SKM-1 (cell line): Measurements from ENCODE around the gene SIX5.
A peak's percentile ranks its signal among the peaks of the same experiment; 100 is the strongest.
"Not testable (repeated sequence)": the region's sequence is repeated elsewhere in the genome, so short reads cannot be mapped to it uniquely, and the experiment has no call there.

Experiments used
- DNase-seq: peaks from one replicate; lab custom pipeline; 2025; ENCODE audit not compliant: unreplicated experiment; lab: John Stamatoyannopoulos, UW

SIX5 gene

GRCh38 chr19:45768984-45769782 lies at the start of gene SIX5:
SIX5 (minus strand) TSS chr19:45769252; CDS start chr19:45768844, 408 bp downstream.
- DNase-seq: no peak

GRCh38 chr19:45817725-45818301 lies 48.8 kb upstream of the SIX5 start:
- no peak for DNase-seq

- DNase-seq: peak; percentile 26
Observed at GRCh38 chr19:45817010-45817724, 48.1 kb upstream of the SIX5 start.

GRCh38 chr19:45816236-45817009 lies 47.4 kb upstream of the SIX5 start:
- no peak for DNase-seq

- DNase-seq: no peak
Observed at GRCh38 chr19:45815481-45816216, 46.6 kb upstream of the SIX5 start.

- DNase-seq: no peak
Observed at GRCh38 chr19:45814851-45815480, 45.9 kb upstream of the SIX5 start, which contains the start of gene RSPH6A. RSPH6A (minus strand) TSS chr19:45815308; CDS start chr19:45815176, 132 bp downstream.

- no peak for DNase-seq
Observed at GRCh38 chr19:45814166-45814780, 45.2 kb upstream of the SIX5 start.

GRCh38 chr19:45812297-45812696 lies 43.2 kb upstream of the SIX5 start:
- no peak for DNase-seq

- DNase-seq: no peak
Observed at GRCh38 chr19:45809643-45810159, 40.6 kb upstream of the SIX5 start.

GRCh38 chr19:45805719-45806118 lies 36.7 kb upstream of the SIX5 start:
- no peak for DNase-seq

GRCh38 chr19:45804959-45805230 lies 35.8 kb upstream of the SIX5 start:
- DNase-seq: no peak

- no peak for DNase-seq
Observed at GRCh38 chr19:45804140-45804958, 35.3 kb upstream of the SIX5 start.

- DNase-seq: no peak
Observed at GRCh38 chr19:45801603-45802175, 32.6 kb upstream of the SIX5 start.

GRCh38 chr19:45800070-45800553 lies 31.1 kb upstream of the SIX5 start:
- DNase-seq: no peak

GRCh38 chr19:45799541-45799940 lies 30.5 kb upstream of the SIX5 start:
- not testable (repeated sequence) for DNase-seq

GRCh38 chr19:45798995-45799517 lies 30.0 kb upstream of the SIX5 start:
- no peak for DNase-seq

- no peak for DNase-seq
Observed at GRCh38 chr19:45794627-45795026, 25.6 kb upstream of the SIX5 start.

- no peak for DNase-seq
Observed at GRCh38 chr19:45793876-45794275, 24.8 kb upstream of the SIX5 start.
